K562 (cell line): ENCODE data around the gene CCDC152. TPM values are rescaled to one million over a fixed set of nuclear protein-coding genes. Genes with fewer than 3 reads are reported as not detected.

ENCODE experiments used
- BCOR ChIP-seq: fragments of 450-650 bp; IDR thresholded peaks from 2 replicates; pipeline ENCODE4 v1.6.1; 2016
- CBX8 ChIP-seq: fragments of 200-600 bp; sonication (generic); IDR thresholded peaks from 2 replicates; pipeline ENCODE4 v1.6.1; 2012; ENCODE audit warnings: borderline replicate concordance, mixed run types, low read depth, mild to moderate bottlenecking, moderate library complexity, mixed read lengths, low read length, control low read depth, inconsistent platforms; ENCODE audit not compliant: poor library complexity, severe bottlenecking; ENCODE audit errors: extremely low read depth
- CSDE1 ChIP-seq, 2 experiments: fragments of 450-650 bp; IDR thresholded peaks; 2 replicates each; pipeline ENCODE4 v1.6.1; 2016; ENCODE audit warnings: mild to moderate bottlenecking in 1 of 2
- KDM2B ChIP-seq: fragments of 250-450 bp; sonication (Bioruptor Pico); IDR thresholded peaks from 2 replicates; pipeline ENCODE4 v1.8.0; 2021; ENCODE audit warnings: mild to moderate bottlenecking, moderate library complexity
- LCOR ChIP-seq: sonication (generic); formaldehyde crosslinking; IDR thresholded peaks from 2 replicates; pipeline ENCODE4 v1.8.0; 2022; ENCODE audit warnings: mild to moderate bottlenecking, missing genetic modification reagents
- NFIC ChIP-seq: fragments of 450-650 bp; IDR thresholded peaks from 2 replicates; pipeline ENCODE4 v1.6.1; 2017; ENCODE audit warnings: mild to moderate bottlenecking, inconsistent platforms
- NFIX ChIP-seq: fragments of 250-450 bp; sonication (Bioruptor Pico); IDR thresholded peaks from 2 replicates; pipeline ENCODE4 v1.4.0; 2020; ENCODE audit warnings: low read depth, mild to moderate bottlenecking, moderate library complexity
- PYGO2 ChIP-seq: fragments of 450-650 bp; IDR thresholded peaks from 2 replicates; pipeline ENCODE4 v1.6.1; 2016; ENCODE audit warnings: mild to moderate bottlenecking, missing genetic modification characterization, moderate library complexity, missing compliant biosample characterization
- RBM25 ChIP-seq: fragments of 200-400 bp; formaldehyde crosslinking; IDR thresholded peaks from 2 replicates; pipeline ENCODE4 v1.6.1; 2018; ENCODE audit warnings: low read length, low read depth, moderate library complexity; ENCODE audit not compliant: severe bottlenecking
- RNF2 ChIP-seq: sonication (generic); IDR thresholded peaks from 2 replicates; pipeline ENCODE4 v1.6.1; 2016
- SMARCE1 ChIP-seq: fragments of 450-650 bp; IDR thresholded peaks from 2 replicates; pipeline ENCODE4 v1.7.1; 2016; ENCODE audit warnings: mild to moderate bottlenecking
- TFE3 ChIP-seq: fragments of 450-650 bp; formaldehyde crosslinking; IDR thresholded peaks from 2 replicates; pipeline ENCODE4 v1.4.0; 2020; ENCODE audit warnings: mild to moderate bottlenecking, mixed read lengths
- XRCC3 ChIP-seq: fragments of 450-650 bp; IDR thresholded peaks from 2 replicates; pipeline ENCODE4 v1.6.1; 2017; ENCODE audit warnings: mild to moderate bottlenecking, moderate library complexity
- XRCC5 ChIP-seq: fragments of 200-400 bp; formaldehyde crosslinking; IDR thresholded peaks from 2 replicates; pipeline ENCODE4 v1.6.1; 2017; ENCODE audit warnings: low read depth, mild to moderate bottlenecking, low read length
- ZC3H8 ChIP-seq: fragments of 450-650 bp; IDR thresholded peaks from 2 replicates; pipeline ENCODE4 v1.6.1; 2017
- ZFP36 ChIP-seq: fragments of 150-350 bp; IDR thresholded peaks from 2 replicates; pipeline ENCODE4 v1.6.1; 2018; ENCODE audit warnings: low read length, low read depth; ENCODE audit not compliant: partially characterized antibody
- ZKSCAN1 ChIP-seq: fragments of 150-350 bp; IDR thresholded peaks from 2 replicates; pipeline ENCODE4 v1.6.1; 2016; ENCODE audit warnings: low read depth, low read length
- polyA plus RNA-seq, 8 experiments: library from polyadenylated mRNA; depleted of rRNA in 4 of 8; stranded (reverse) in 5 of 8; unstranded in 3 of 8; fragments of >200 nt; fragmentation: Nextera tagmentation in 2 of 8; fragmentation: Illumina TruSeq in 1 of 8; extraction: Ambion mirVana in 2 of 8; extraction: Trizol in 1 of 8; gene quantifications; 2 replicates each; pipeline versions ENCODE4 v1.2.1 to v1.2.3, GENCODE V29; 2011 to 2014; ENCODE audit warnings: inconsistent platforms in 1 of 8, missing spikeins in 1 of 8
- total RNA-seq, 7 experiments: library from RNA; depleted of rRNA in 6 of 7; stranded (reverse); fragments of >200 nt in 6 of 7; fragmentation: Illumina TruSeq in 2 of 7; extraction: Trizol in 2 of 7; gene quantifications; 2 replicates each; pipeline versions ENCODE4 v1.2.1 to v1.2.3, GENCODE V29; 2011 to 2021; ENCODE audit warnings: low replicate concordance in 1 of 7
- TF ChIP-seq, protein P1 (sequence below): fragments of 450-650 bp; IDR thresholded peaks from 2 replicates; pipeline ENCODE4 v1.6.1; 2016; ENCODE audit warnings: low read depth
- TF ChIP-seq, protein P2 (sequence below), 3 experiments: fragments of 200-800 bp in 1 of 3; sonication (Bioruptor generic) in 1 of 3; sonication (generic) in 1 of 3; formaldehyde crosslinking in 1 of 3; IDR thresholded peaks; 2 replicates each; pipeline versions ENCODE4 v1.6.1 to v1.8.0; 2016 to 2022; ENCODE audit warnings: mild to moderate bottlenecking in 2 of 3, missing compliant biosample characterization in 2 of 3, missing genetic modification characterization in 2 of 3, missing genetic modification reagents in 1 of 3

CCDC152 gene
- total and polyA plus RNA-seq, 9 of the 15 experiments (the other 6 are each of a cell fraction or from before 2014, with no cell fraction given) = 2.5 to 11.6 (median 5.1) TPM

DNA sequence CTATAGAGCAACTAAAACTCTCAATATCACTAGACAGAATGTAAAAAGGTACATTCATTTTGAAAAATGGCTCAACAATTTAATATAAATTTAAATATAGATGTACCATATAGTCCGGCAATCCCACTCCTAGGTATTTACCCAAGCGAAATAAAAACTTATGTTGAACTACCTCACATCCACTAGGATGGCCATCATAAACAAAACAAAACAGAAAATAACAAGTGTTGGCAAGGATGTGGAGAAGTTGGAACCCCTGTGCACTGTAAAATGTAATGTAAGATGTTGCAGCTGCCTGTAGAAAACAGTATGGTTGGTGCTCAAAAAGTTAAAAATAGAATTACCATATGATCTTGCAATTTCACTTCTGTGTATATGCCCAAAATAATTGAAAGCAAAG, 91.9 kb downstream of the CCDC152 start (continued):
- TF ChIP-seq, protein P1, sequence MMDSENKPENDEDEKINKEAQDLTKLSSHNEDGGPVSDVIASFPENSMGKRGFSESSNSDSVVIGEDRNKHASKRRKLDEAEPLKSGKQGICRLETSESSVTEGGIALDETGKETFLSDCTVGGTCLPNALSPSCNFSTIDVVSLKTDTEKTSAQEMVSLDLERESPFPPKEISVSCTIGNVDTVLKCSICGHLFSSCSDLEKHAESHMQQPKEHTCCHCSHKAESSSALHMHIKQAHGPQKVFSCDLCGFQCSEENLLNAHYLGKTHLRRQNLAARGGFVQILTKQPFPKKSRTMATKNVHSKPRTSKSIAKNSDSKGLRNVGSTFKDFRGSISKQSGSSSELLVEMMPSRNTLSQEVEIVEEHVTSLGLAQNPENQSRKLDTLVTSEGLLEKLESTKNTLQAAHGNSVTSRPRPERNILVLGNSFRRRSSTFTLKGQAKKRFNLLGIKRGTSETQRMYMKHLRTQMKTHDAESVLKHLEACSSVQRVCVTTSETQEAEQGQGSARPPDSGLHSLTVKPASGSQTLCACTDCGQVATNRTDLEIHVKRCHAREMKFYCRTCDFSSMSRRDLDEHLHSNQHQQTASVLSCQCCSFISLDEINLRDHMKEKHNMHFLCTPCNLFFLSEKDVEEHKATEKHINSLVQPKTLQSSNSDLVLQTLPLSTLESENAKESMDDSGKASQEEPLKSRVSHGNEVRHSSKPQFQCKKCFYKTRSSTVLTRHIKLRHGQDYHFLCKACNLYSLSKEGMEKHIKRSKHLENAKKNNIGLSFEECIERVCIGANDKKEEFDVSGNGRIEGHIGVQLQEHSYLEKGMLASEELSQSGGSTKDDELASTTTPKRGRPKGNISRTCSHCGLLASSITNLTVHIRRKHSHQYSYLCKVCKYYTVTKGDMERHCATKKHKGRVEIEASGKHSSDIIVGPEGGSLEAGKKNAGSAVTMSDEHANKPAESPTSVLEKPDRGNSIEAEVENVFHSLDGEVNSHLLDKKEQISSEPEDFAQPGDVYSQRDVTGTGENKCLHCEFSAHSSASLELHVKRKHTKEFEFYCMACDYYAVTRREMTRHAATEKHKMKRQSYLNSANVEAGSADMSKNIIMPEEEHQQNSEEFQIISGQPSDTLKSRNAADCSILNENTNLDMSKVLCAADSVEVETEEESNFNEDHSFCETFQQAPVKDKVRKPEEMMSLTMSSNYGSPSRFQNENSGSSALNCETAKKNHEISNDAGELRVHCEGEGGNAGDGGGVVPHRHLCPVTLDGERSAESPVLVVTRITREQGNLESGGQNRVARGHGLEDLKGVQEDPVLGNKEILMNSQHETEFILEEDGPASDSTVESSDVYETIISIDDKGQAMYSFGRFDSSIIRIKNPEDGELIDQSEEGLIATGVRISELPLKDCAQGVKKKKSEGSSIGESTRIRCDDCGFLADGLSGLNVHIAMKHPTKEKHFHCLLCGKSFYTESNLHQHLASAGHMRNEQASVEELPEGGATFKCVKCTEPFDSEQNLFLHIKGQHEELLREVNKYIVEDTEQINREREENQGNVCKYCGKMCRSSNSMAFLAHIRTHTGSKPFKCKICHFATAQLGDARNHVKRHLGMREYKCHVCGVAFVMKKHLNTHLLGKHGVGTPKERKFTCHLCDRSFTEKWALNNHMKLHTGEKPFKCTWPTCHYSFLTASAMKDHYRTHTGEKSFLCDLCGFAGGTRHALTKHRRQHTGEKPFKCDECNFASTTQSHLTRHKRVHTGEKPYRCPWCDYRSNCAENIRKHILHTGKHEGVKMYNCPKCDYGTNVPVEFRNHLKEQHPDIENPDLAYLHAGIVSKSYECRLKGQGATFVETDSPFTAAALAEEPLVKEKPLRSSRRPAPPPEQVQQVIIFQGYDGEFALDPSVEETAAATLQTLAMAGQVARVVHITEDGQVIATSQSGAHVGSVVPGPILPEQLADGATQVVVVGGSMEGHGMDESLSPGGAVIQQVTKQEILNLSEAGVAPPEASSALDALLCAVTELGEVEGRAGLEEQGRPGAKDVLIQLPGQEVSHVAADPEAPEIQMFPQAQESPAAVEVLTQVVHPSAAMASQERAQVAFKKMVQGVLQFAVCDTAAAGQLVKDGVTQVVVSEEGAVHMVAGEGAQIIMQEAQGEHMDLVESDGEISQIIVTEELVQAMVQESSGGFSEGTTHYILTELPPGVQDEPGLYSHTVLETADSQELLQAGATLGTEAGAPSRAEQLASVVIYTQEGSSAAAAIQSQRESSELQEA = peak; percentile 70
- TF ChIP-seq PYGO2 (tag) = no peak
- TF ChIP-seq RBM25 = peak; percentile 46
- TF ChIP-seq NFIC = no peak
- no peak for TF ChIP-seq LCOR (CRISPR knock-in tag)
- TF ChIP-seq BCOR = no peak
- TF ChIP-seq, protein P2, sequence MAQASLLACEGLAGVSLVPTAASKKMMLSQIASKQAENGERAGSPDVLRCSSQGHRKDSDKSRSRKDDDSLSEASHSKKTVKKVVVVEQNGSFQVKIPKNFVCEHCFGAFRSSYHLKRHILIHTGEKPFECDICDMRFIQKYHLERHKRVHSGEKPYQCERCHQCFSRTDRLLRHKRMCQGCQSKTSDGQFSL (CRISPR knock-in tag; IDR thresholded peaks at IDR 0.05) = no peak
- TF ChIP-seq, protein P2 (tag; IDR thresholded peaks at IDR 0.05) = no peak
- TF ChIP-seq CSDE1 (IDR thresholded peaks at IDR 0.05) = no peak
- TF ChIP-seq RNF2 = no peak
- TF ChIP-seq XRCC3 = no peak
- no peak for TF ChIP-seq NFIX
- TF ChIP-seq SMARCE1 = no peak
- TF ChIP-seq CBX8 = no peak
- no peak for TF ChIP-seq TFE3 (CRISPR knock-in tag)
- TF ChIP-seq ZKSCAN1 = no peak
- no peak for TF ChIP-seq ZC3H8
- no peak for TF ChIP-seq KDM2B (CRISPR knock-in tag)
- peak; percentile 50 for TF ChIP-seq ZFP36
- TF ChIP-seq XRCC5 = no peak
